HepG2 (cell line): ENCODE results near the gene SSNA1. TPM values are rescaled to one million over a fixed set of nuclear protein-coding genes. Genes with fewer than 3 reads are reported as not detected.
A peak's percentile ranks its signal among the peaks of the same experiment; 100 is the strongest.

ENCODE experiments used
- CBX5 ChIP-seq: sonication (generic); formaldehyde crosslinking; IDR thresholded peaks from 2 replicates; pipeline ENCODE4 v1.4.0; 2020; ENCODE audit warnings: missing genetic modification reagents, borderline replicate concordance
- GABPB1 ChIP-seq: IDR thresholded peaks from 2 replicates; pipeline ENCODE4 v1.6.1; 2016; ENCODE audit warnings: mild to moderate bottlenecking, missing genetic modification reagents, moderate library complexity, missing compliant biosample characterization
- HNRNPUL1 ChIP-seq: fragments of 200-400 bp; formaldehyde crosslinking; IDR thresholded peaks from 2 replicates; pipeline ENCODE4 v1.6.1; 2017; ENCODE audit warnings: low read depth, mild to moderate bottlenecking, low read length, moderate library complexity
- IRX3 ChIP-seq: sonication (generic); formaldehyde crosslinking; IDR thresholded peaks from 2 replicates; pipeline ENCODE4 v1.8.1; 2023; ENCODE audit warnings: mild to moderate bottlenecking, low read depth, missing genetic modification reagents, borderline replicate concordance
- KDM5A ChIP-seq: fragments of 200-600 bp; sonication (generic); IDR thresholded peaks from 2 replicates; pipeline ENCODE4 v1.7.0; 2018; ENCODE audit warnings: antibody characterized with exemption, mild to moderate bottlenecking, low read length, borderline replicate concordance
- KLF9 ChIP-seq: IDR thresholded peaks from 2 replicates; pipeline ENCODE4 v1.6.1; 2016; ENCODE audit warnings: low read depth
- MEIS1 ChIP-seq: sonication (generic); formaldehyde crosslinking; IDR thresholded peaks from 2 replicates; pipeline ENCODE4 v1.9.0; 2021; ENCODE audit warnings: mild to moderate bottlenecking, missing genetic modification reagents, moderate library complexity, borderline replicate concordance
- PITX1 ChIP-seq: sonication (generic); formaldehyde crosslinking; IDR thresholded peaks from 2 replicates; pipeline ENCODE4 v1.5.1; 2020; ENCODE audit warnings: mild to moderate bottlenecking, missing genetic modification reagents
- PRDM4 ChIP-seq: sonication (generic); formaldehyde crosslinking; IDR thresholded peaks from 2 replicates; pipeline ENCODE4 v1.9.0; 2021; ENCODE audit warnings: missing genetic modification reagents, borderline replicate concordance
- SKIL ChIP-seq: sonication (generic); formaldehyde crosslinking; IDR thresholded peaks from 2 replicates; pipeline ENCODE4 v1.8.0; 2022; ENCODE audit warnings: missing genetic modification reagents, mild to moderate bottlenecking, moderate library complexity, borderline replicate concordance
- SMAD9 ChIP-seq: sonication (generic); formaldehyde crosslinking; IDR thresholded peaks from 2 replicates; pipeline ENCODE4 v1.5.1; 2020; ENCODE audit warnings: mild to moderate bottlenecking, missing genetic modification reagents
- ZBTB42 ChIP-seq: sonication (generic); formaldehyde crosslinking; IDR thresholded peaks from 2 replicates; pipeline ENCODE4 v1.5.0; 2020; ENCODE audit warnings: mild to moderate bottlenecking, missing genetic modification reagents
- ZMYM4 ChIP-seq: sonication (generic); formaldehyde crosslinking; IDR thresholded peaks from 2 replicates; pipeline ENCODE4 v1.8.1; 2023; ENCODE audit warnings: mild to moderate bottlenecking, missing genetic modification reagents
- ZNF407 ChIP-seq: sonication (generic); formaldehyde crosslinking; IDR thresholded peaks from one replicate; pipeline ENCODE4 v1.5.1; 2020; ENCODE audit warnings: mild to moderate bottlenecking, missing genetic modification reagents; ENCODE audit errors: not compliant biosample characterization
- ZNF747 ChIP-seq: sonication (generic); formaldehyde crosslinking; IDR thresholded peaks from 2 replicates; pipeline ENCODE4 v1.8.1; 2023; ENCODE audit warnings: missing genetic modification reagents, mild to moderate bottlenecking, borderline replicate concordance
- polyA plus RNA-seq, 8 experiments: library from polyadenylated mRNA; depleted of rRNA in 3 of 8; stranded (reverse) in 7 of 8; unstranded in 1 of 8; fragments of >200 nt; fragmentation: Illumina TruSeq in 4 of 8; extraction: Trizol in 4 of 8; gene quantifications; 2 replicates each; pipeline versions ENCODE4 v1.2.1 to v1.2.3, GENCODE V29; 2011 to 2016; ENCODE audit warnings: low read depth in 4 of 8, missing spikeins in 1 of 8, mixed read lengths in 1 of 8; ENCODE audit not compliant: insufficient read depth in 1 of 8
- total RNA-seq, 5 experiments: library from RNA; depleted of rRNA; stranded (reverse); fragments of >200 nt; fragmentation: Illumina TruSeq; extraction: Trizol; gene quantifications; 2 replicates each; pipeline ENCODE4 v1.2.3, GENCODE V29; 2016; ENCODE audit warnings: low read depth in 1 of 5

The SSNA1 gene
- total and polyA plus RNA-seq, 2 of the 13 experiments (the other 11 are each of a cell fraction or from before 2014, with no cell fraction given) = 35.9 to 49.4 TPM

- no peak for TF ChIP-seq ZNF407 (CRISPR knock-in tag)
- TF ChIP-seq HNRNPUL1 = no peak
- no peak for TF ChIP-seq ZBTB42 (CRISPR knock-in tag)
- TF ChIP-seq ZNF747 = no peak
- TF ChIP-seq KDM5A = peak; percentile 99
- TF ChIP-seq IRX3 (CRISPR knock-in tag) = 0 out of 2 replicates have a peak, but pooled peaks have one; percentile 31
- TF ChIP-seq KLF9 (CRISPR knock-in tag) = no peak
- TF ChIP-seq GABPB1 (CRISPR knock-in tag) = peak; percentile 98
- TF ChIP-seq SMAD9 (CRISPR knock-in tag) = no peak
- TF ChIP-seq MEIS1 (CRISPR knock-in tag) = peak; percentile 62; the same call in 1 of the 2 replicates
- peak; percentile 29; the same call in 1 of the 2 replicates for TF ChIP-seq PITX1 (CRISPR knock-in tag)
- no peak for TF ChIP-seq PRDM4 (CRISPR knock-in tag)
- TF ChIP-seq SKIL (CRISPR knock-in tag) = no peak
- TF ChIP-seq ZMYM4 = 0 out of 2 replicates have a peak, but pooled peaks have one; percentile 17
- 0 out of 2 replicates have a peak, but pooled peaks have one; percentile 64 for TF ChIP-seq CBX5 (CRISPR knock-in tag)
Measured at GRCh38 chr9:137205126-137206069, 16.9 kb downstream of the SSNA1 start, which contains the start of the genes NDOR1 and TMEM203 (continued).
